Activated CD8-positive, alpha-beta memory T cell treated with anti-CD3 and anti-CD28 coated beads for 48 hours (primary cell): ENCODE data around the gene UBXN7.
"Not testable (repeated sequence)": the region's sequence is repeated elsewhere in the genome, so short reads cannot be mapped to it uniquely, and the experiment has no call there.

Experiments
- DNase-seq, 3 experiments: peaks; one replicate each; pipeline ENCODE4 v3.0.0-alpha.2; 2020; ENCODE audit warnings: low read depth in 2 of 3, low spot score in 2 of 3

Gene UBXN7

DNA sequence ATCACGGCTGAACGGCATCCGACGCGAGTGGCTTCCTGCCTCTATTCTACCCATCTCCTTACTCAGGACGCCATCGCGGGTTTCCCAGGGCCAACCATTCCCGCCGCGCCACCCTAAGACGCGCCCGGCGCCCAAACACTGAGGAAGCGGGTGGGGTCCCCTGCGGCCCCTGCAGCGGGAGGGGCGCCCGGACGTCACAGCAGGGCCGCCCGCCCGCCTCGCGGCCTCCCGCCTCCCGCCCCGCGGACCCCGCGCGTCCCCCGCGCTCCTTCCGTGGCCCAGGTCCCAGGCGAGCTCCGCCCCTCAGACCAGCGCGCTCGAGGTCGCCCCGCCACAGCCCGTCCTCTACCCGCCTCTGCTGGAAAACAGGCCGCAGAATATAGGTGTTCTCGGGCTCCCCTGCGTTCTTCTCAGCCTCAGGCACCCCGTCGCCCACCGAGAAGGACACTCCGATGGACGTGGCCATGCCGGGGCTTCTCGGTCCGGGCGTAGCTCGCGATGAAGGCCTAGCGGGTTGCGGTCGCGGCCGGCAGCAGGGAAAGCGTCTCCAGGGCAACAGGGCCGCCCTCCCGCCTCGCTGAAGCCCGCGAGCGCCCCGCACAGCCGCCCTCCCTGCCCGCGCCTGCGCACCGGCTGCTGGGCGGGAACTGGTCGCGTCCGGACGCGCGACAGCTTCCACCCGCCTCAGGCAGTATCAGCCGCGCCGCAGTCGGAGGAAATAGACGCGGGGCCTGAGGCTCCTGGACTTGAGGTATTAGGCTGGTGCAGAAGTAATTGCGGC lies 114.3 kb downstream of the UBXN7 start, which contains the start of gene DYNLT2B:
Gene DYNLT2B (minus strand): TSS at position 554 of the 781 bp plus-strand sequence. CDS start 88 bp downstream, at position 466.
- peak; percentile 69 to 79 (median 75) for DNase-seq

DNA sequence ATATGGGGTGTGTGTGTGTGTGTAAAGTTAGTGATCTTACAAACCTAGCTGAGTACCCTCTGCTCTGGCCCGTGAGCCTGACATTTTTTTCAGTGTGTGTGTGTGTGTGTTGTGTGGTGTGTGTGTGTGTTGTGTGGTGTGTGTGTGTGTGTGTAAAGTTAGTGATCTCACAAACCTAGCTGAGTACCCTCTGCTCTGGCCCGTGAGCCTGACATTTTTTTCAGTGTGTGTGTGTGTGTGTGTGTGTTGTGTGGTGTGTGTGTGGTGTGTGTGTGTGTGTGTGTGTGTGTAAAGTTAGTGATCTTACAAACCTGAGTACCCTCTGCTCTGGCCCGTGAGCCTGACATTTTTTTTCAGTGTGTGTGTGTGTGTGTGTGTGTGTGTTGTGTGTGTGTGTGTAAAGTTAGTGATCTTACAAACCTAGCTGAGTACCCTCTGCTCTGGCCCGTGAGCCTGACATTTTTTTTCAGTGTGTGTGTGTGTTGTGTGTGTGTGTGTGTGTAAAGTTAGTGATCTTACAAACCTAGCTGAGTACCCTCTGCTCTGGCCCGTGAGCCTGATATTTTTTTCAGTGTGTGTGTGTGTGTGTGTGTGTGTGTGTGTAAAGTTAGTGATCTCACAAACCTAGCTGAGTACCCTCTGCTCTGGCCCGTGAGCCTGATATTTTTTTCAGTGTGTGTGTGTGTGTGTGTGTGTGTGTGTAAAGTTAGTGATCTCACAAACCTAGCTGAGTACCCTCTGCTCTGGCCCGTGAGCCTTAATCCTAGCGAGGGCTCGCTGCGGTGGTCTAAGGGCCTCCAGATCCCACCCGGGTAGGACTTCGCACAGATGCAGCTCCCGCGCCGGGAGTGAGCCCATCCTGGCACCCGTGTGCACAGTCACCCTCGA lies 115.2 kb downstream of the UBXN7 start:
- not testable (repeated sequence) for DNase-seq

GRCh38 chr3:196315821-196316220 lies 116.4 kb downstream of the UBXN7 start:
- DNase-seq, result no peak

DNA sequence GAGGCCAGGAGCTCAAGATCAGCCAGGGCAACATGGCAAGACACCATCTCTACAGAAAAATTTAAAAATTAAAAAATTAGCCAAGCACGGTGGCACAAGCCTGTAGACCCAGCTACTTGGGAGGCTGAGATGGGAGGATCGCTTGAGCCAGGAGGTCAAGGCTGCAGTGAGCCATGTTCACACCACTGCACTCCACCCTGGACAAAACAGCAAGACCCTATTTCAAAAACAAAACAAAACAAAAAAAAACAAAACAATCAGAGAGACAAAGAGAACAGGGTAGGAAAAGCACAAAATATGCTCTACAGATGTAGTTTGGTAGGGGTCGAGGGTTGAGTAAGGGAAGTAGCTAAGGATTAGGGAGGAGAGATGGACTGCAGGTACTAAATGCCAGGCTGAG lies 117.6 kb downstream of the UBXN7 start:
- no peak for DNase-seq

DNA sequence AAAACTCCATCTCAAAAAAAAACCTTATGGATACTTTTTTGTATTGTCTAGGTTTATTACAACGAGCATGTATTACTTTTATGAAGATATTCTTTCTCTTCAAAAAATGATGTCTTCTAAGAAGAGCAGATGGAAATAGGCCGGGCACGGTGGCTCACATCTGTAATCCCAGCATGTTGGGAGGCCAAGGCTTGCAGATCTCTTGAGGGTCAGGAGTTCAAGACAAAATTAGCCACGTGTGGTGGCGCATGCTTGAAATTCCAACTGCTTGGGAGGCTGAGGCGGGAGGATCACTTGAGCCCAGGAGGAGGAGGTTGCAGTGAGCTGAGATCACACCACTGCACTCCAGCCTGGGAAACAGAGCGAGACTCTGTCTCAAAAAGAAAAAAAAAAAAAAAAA lies 118.1 kb downstream of the UBXN7 start:
- not testable (repeated sequence) for DNase-seq

- not testable (repeated sequence) for DNase-seq
These were observed 129.3 kb downstream of the UBXN7 start for GRCh38 chr3:196302960-196303359.

DNA sequence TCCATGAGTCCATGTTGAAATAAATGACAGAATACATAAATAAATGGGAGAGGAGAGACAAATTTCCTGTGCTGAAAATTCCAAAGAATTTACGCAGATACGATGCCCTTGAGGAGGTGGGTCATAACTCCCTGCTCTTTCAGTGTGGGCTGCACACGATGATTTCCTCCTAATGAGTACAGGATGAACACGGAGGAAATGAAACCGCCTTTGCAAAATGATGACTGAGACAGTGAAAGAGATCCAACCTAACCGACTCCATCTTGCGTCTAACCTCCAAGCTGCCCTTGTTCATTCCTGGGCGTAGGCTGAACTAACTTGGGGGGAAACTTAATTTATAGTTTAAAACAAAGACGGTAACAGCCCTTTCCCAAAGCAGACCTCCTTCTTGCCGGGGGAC lies 129.7 kb downstream of the UBXN7 start:
- DNase-seq, result not testable (repeated sequence)

GRCh38 chr3:196298521-196298920 lies 133.7 kb downstream of the UBXN7 start:
- DNase-seq, result no peak
